ENCODE data around the gene RAB9A.

GRCh38 chrX:13699183-13699826 lies 10.4 kb downstream of the RAB9A start:
- TF ChIP-seq CTCF (IDR thresholded peaks at IDR 0.05): no peak
- no peak for TF ChIP-seq POLR2A (IDR thresholded peaks at IDR 0.05)
- TF ChIP-seq POLR2AphosphoS5 (IDR thresholded peaks at IDR 0.05): no peak
- no peak for TF ChIP-seq EP300 (IDR thresholded peaks at IDR 0.05)
